ENCODE data around the gene ATP6V1F.

- TF ChIP-seq CTCF (IDR thresholded peaks at IDR 0.05) (no peak), POLR2AphosphoS5 (IDR thresholded peaks at IDR 0.05; ENCODE audit: insufficient read depth in 1 of 2, low read depth in 1 of 2) (no peak), POLR2A (IDR thresholded peaks at IDR 0.05) (no peak)
Observed at GRCh38 chr7:128845987-128846386, 16.7 kb upstream of the ATP6V1F start.
